HepG2 (cell line): Measurements from ENCODE around the gene SHTN1. TPM values are rescaled to one million over a fixed set of nuclear protein-coding genes. Genes with fewer than 3 reads are reported as not detected.

Experiments used
- AGO1 ChIP-seq: fragments of 200-400 bp; formaldehyde crosslinking; IDR thresholded peaks from 2 replicates; pipeline ENCODE4 v1.6.1; 2017; ENCODE audit warnings: mild to moderate bottlenecking, low read depth, low read length, moderate library complexity; ENCODE audit not compliant: poor library complexity, severe bottlenecking
- CAMTA2 ChIP-seq: sonication (generic); formaldehyde crosslinking; IDR thresholded peaks from 2 replicates; pipeline ENCODE4 v1.4.0; 2020; ENCODE audit warnings: mild to moderate bottlenecking, missing genetic modification reagents, borderline replicate concordance
- ETS1 ChIP-seq: sonication (generic); formaldehyde crosslinking; IDR thresholded peaks from 2 replicates; pipeline ENCODE4 v1.4.0; 2020; ENCODE audit warnings: missing genetic modification reagents
- MEIS1 ChIP-seq: sonication (generic); formaldehyde crosslinking; IDR thresholded peaks from 2 replicates; pipeline ENCODE4 v1.9.0; 2021; ENCODE audit warnings: mild to moderate bottlenecking, missing genetic modification reagents, moderate library complexity, borderline replicate concordance
- NFYC ChIP-seq: IDR thresholded peaks from 2 replicates; pipeline ENCODE4 v1.6.1; 2016; ENCODE audit warnings: missing genetic modification reagents, missing compliant biosample characterization
- PTBP1 ChIP-seq: fragments of 200-400 bp; formaldehyde crosslinking; IDR thresholded peaks from 2 replicates; pipeline ENCODE4 v1.6.1; 2018; ENCODE audit warnings: low read length, low read depth; ENCODE audit not compliant: poor library complexity, severe bottlenecking
- RFX3 ChIP-seq: IDR thresholded peaks from 2 replicates; pipeline ENCODE4 v1.6.1; 2016; ENCODE audit warnings: missing biosample characterization, missing genetic modification reagents
- RFX5 ChIP-seq: IDR thresholded peaks from 2 replicates; pipeline ENCODE4 v1.6.1; 2011; ENCODE audit warnings: low read depth, low read length, improper control_type of control experiment
- SKI ChIP-seq: fragments of 450-650 bp; IDR thresholded peaks from one replicate; pipeline ENCODE4 v1.6.1; 2018; ENCODE audit warnings: mild to moderate bottlenecking; ENCODE audit not compliant: partially characterized antibody
- ZFAT ChIP-seq: sonication (generic); formaldehyde crosslinking; conservative IDR thresholded peaks from 2 replicates; pipeline ENCODE4 v1.8.1; 2023; ENCODE audit warnings: missing genetic modification reagents, inconsistent platforms
- ZMYM2 ChIP-seq: sonication (generic); formaldehyde crosslinking; IDR thresholded peaks from 2 replicates; pipeline ENCODE4 v1.8.0; 2022; ENCODE audit warnings: mild to moderate bottlenecking, missing genetic modification reagents
- ZNF879 ChIP-seq: sonication (generic); formaldehyde crosslinking; IDR thresholded peaks from 2 replicates; pipeline ENCODE4 v1.8.1; 2023; ENCODE audit warnings: missing genetic modification reagents
- ZNF891 ChIP-seq: sonication (generic); formaldehyde crosslinking; IDR thresholded peaks from 2 replicates; pipeline ENCODE4 v1.5.0; 2020; ENCODE audit warnings: mild to moderate bottlenecking, missing genetic modification reagents
- polyA plus RNA-seq, 8 experiments: library from polyadenylated mRNA; depleted of rRNA in 3 of 8; stranded (reverse) in 7 of 8; unstranded in 1 of 8; fragments of >200 nt; fragmentation: Illumina TruSeq in 4 of 8; extraction: Trizol in 4 of 8; gene quantifications; 2 replicates each; pipeline versions ENCODE4 v1.2.1 to v1.2.3, GENCODE V29; 2011 to 2016; ENCODE audit warnings: low read depth in 4 of 8, missing spikeins in 1 of 8, mixed read lengths in 1 of 8; ENCODE audit not compliant: insufficient read depth in 1 of 8
- total RNA-seq, 5 experiments: library from RNA; depleted of rRNA; stranded (reverse); fragments of >200 nt; fragmentation: Illumina TruSeq; extraction: Trizol; gene quantifications; 2 replicates each; pipeline ENCODE4 v1.2.3, GENCODE V29; 2016; ENCODE audit warnings: low read depth in 1 of 5
- TF ChIP-seq, protein P1 (sequence below): IDR thresholded peaks from 2 replicates; pipeline ENCODE4 v1.6.1; 2016; ENCODE audit warnings: missing compliant biosample characterization, missing genetic modification reagents, borderline replicate concordance
- TF ChIP-seq, protein P2 (sequence below): sonication (generic); formaldehyde crosslinking; IDR thresholded peaks from 2 replicates; pipeline ENCODE4 v1.9.0; 2022; ENCODE audit warnings: low read depth, missing genetic modification reagents
- TF ChIP-seq, protein P3 (sequence below): sonication (generic); formaldehyde crosslinking; IDR thresholded peaks from 2 replicates; pipeline ENCODE4 v1.5.0; 2020; ENCODE audit warnings: mild to moderate bottlenecking, missing genetic modification reagents, borderline replicate concordance
- TF ChIP-seq, protein P4 (sequence below): sonication (generic); formaldehyde crosslinking; IDR thresholded peaks from 2 replicates; pipeline ENCODE4 v1.5.1; 2020; ENCODE audit warnings: missing genetic modification reagents, mild to moderate bottlenecking, borderline replicate concordance

Gene SHTN1
- total and polyA plus RNA-seq, 2 of the 13 experiments (the other 11 are each of a cell fraction or from before 2014, with no cell fraction given) = 11.3 to 15.6 TPM

- TF ChIP-seq, protein P1, sequence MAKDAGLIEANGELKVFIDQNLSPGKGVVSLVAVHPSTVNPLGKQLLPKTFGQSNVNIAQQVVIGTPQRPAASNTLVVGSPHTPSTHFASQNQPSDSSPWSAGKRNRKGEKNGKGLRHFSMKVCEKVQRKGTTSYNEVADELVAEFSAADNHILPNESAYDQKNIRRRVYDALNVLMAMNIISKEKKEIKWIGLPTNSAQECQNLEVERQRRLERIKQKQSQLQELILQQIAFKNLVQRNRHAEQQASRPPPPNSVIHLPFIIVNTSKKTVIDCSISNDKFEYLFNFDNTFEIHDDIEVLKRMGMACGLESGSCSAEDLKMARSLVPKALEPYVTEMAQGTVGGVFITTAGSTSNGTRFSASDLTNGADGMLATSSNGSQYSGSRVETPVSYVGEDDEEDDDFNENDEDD (CRISPR knock-in tag) = peak; percentile 43; the same call in 1 of the 2 replicates
- TF ChIP-seq, protein P2, sequence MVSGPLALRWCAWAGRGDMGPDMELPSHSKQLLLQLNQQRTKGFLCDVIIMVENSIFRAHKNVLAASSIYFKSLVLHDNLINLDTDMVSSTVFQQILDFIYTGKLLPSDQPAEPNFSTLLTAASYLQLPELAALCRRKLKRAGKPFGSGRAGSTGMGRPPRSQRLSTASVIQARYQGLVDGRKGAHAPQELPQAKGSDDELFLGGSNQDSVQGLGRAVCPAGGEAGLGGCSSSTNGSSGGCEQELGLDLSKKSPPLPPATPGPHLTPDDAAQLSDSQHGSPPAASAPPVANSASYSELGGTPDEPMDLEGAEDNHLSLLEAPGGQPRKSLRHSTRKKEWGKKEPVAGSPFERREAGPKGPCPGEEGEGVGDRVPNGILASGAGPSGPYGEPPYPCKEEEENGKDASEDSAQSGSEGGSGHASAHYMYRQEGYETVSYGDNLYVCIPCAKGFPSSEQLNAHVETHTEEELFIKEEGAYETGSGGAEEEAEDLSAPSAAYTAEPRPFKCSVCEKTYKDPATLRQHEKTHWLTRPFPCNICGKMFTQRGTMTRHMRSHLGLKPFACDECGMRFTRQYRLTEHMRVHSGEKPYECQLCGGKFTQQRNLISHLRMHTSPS (CRISPR knock-in tag) = no peak
- TF ChIP-seq SKI = no peak
- no peak for TF ChIP-seq ETS1 (CRISPR knock-in tag)
- no peak for TF ChIP-seq ZNF879
- no peak for TF ChIP-seq PTBP1
- TF ChIP-seq RFX5 = no peak
- no peak for TF ChIP-seq ZMYM2 (CRISPR knock-in tag)
- TF ChIP-seq AGO1 = no peak
- TF ChIP-seq, protein P3, sequence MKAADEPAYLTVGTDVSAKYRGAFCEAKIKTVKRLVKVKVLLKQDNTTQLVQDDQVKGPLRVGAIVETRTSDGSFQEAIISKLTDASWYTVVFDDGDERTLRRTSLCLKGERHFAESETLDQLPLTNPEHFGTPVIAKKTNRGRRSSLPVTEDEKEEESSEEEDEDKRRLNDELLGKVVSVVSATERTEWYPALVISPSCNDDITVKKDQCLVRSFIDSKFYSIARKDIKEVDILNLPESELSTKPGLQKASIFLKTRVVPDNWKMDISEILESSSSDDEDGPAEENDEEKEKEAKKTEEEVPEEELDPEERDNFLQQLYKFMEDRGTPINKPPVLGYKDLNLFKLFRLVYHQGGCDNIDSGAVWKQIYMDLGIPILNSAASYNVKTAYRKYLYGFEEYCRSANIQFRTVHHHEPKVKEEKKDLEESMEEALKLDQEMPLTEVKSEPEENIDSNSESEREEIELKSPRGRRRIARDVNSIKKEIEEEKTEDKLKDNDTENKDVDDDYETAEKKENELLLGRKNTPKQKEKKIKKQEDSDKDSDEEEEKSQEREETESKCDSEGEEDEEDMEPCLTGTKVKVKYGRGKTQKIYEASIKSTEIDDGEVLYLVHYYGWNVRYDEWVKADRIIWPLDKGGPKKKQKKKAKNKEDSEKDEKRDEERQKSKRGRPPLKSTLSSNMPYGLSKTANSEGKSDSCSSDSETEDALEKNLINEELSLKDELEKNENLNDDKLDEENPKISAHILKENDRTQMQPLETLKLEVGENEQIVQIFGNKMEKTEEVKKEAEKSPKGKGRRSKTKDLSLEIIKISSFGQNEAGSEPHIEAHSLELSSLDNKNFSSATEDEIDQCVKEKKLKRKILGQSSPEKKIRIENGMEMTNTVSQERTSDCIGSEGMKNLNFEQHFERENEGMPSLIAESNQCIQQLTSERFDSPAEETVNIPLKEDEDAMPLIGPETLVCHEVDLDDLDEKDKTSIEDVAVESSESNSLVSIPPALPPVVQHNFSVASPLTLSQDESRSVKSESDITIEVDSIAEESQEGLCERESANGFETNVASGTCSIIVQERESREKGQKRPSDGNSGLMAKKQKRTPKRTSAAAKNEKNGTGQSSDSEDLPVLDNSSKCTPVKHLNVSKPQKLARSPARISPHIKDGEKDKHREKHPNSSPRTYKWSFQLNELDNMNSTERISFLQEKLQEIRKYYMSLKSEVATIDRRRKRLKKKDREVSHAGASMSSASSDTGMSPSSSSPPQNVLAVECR (CRISPR knock-in tag) = peak; percentile 59; the same call in 1 of the 2 replicates
- TF ChIP-seq ZNF891 = no peak
- TF ChIP-seq, protein P4, sequence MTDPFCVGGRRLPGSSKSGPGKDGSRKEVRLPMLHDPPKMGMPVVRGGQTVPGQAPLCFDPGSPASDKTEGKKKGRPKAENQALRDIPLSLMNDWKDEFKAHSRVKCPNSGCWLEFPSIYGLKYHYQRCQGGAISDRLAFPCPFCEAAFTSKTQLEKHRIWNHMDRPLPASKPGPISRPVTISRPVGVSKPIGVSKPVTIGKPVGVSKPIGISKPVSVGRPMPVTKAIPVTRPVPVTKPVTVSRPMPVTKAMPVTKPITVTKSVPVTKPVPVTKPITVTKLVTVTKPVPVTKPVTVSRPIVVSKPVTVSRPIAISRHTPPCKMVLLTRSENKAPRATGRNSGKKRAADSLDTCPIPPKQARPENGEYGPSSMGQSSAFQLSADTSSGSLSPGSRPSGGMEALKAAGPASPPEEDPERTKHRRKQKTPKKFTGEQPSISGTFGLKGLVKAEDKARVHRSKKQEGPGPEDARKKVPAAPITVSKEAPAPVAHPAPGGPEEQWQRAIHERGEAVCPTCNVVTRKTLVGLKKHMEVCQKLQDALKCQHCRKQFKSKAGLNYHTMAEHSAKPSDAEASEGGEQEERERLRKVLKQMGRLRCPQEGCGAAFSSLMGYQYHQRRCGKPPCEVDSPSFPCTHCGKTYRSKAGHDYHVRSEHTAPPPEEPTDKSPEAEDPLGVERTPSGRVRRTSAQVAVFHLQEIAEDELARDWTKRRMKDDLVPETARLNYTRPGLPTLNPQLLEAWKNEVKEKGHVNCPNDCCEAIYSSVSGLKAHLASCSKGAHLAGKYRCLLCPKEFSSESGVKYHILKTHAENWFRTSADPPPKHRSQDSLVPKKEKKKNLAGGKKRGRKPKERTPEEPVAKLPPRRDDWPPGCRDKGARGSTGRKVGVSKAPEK = no peak
- TF ChIP-seq ZFAT (CRISPR knock-in tag) = no peak
- TF ChIP-seq MEIS1 (CRISPR knock-in tag) = no peak
- no peak for TF ChIP-seq NFYC (CRISPR knock-in tag)
- TF ChIP-seq RFX3 (CRISPR knock-in tag) = peak; percentile 88
- TF ChIP-seq CAMTA2 (CRISPR knock-in tag) = no peak
Observed at GRCh38 chr10:116849248-116850057, 155.5 kb downstream of the SHTN1 start, which contains the start of gene ENO4 (continued).
